DND-41 (cell line): ENCODE data around the gene ZNF619.
A peak's percentile ranks its signal among the peaks of the same experiment; 100 is the strongest.

Source experiments
- ATAC-seq: fragments of 200-7000 bp; cut with Tn5 transposase; 3 replicates; pipeline ENCODE4 v1.9.1; 2021; ENCODE audit warnings: low read depth; ENCODE audit not compliant: insufficient read depth
- DNase-seq: peaks from one replicate; pipeline ENCODE4 v3.0.0-alpha.2; 2020
- H2AFZ ChIP-seq: 2 replicates; pipeline ENCODE4 v1.6.0; 2012; ENCODE audit warnings: low read depth, low read length
- H3K27ac ChIP-seq: 2 replicates; pipeline ENCODE4 v1.5.1; 2012; ENCODE audit warnings: low read length, inconsistent platforms
- H3K27me3 ChIP-seq: fragments of 200-600 bp; sonication (generic); 2 replicates; pipeline ENCODE4 v1.6.0; 2012; ENCODE audit warnings: low read length, mild to moderate bottlenecking, inconsistent platforms; ENCODE audit not compliant: insufficient read depth, poor library complexity
- H3K36me3 ChIP-seq: 2 replicates; pipeline ENCODE4 v1.5.1; 2012; ENCODE audit warnings: low read length, inconsistent platforms; ENCODE audit not compliant: insufficient read depth
- H3K4me1 ChIP-seq: 2 replicates; pipeline ENCODE4 v1.5.1; 2012; ENCODE audit warnings: mild to moderate bottlenecking, low read length; ENCODE audit not compliant: insufficient read depth
- H3K4me2 ChIP-seq: 2 replicates; pipeline ENCODE4 v1.6.0; 2012; ENCODE audit warnings: mild to moderate bottlenecking, moderate library complexity, low read length, inconsistent platforms; ENCODE audit not compliant: insufficient read depth
- H3K4me3 ChIP-seq, 2 experiments: fragments of 200-600 bp in 1 of 2; shearing (Covaris generic) in 1 of 2; 2 replicates each; pipeline ENCODE4 v1.5.1; 2012 to 2016; ENCODE audit warnings: inconsistent platforms in 2 of 2, low read length in 2 of 2, mild to moderate bottlenecking in 2 of 2, low read depth in 1 of 2, moderate library complexity in 1 of 2
- H3K79me2 ChIP-seq: 2 replicates; pipeline ENCODE4 v1.6.0; 2012; ENCODE audit warnings: low read length, inconsistent platforms; ENCODE audit not compliant: insufficient read depth
- H3K9ac ChIP-seq: 2 replicates; pipeline ENCODE4 v1.6.0; 2012; ENCODE audit warnings: low read depth, mild to moderate bottlenecking, inconsistent platforms, low read length, moderate library complexity
- H3K9me3 ChIP-seq: 2 replicates; pipeline ENCODE4 v1.5.1; 2012; ENCODE audit warnings: low read length, moderate library complexity, mild to moderate bottlenecking, inconsistent platforms; ENCODE audit not compliant: insufficient read depth, severe bottlenecking
- H4K20me1 ChIP-seq: 2 replicates; pipeline ENCODE4 v1.6.0; 2012; ENCODE audit warnings: low read length; ENCODE audit not compliant: insufficient read depth
- EZH2 ChIP-seq: IDR thresholded peaks from 3 replicates; pipeline ENCODE4 v1.6.1; 2012; ENCODE audit warnings: borderline replicate concordance, low read depth, mild to moderate bottlenecking, moderate library complexity, low read length, inconsistent platforms; ENCODE audit not compliant: severe bottlenecking
- TF ChIP-seq, protein P1 (sequence below): IDR thresholded peaks from 2 replicates; pipeline ENCODE4 v1.5.1; 2012; ENCODE audit warnings: borderline replicate concordance, low read length, moderate library complexity, mild to moderate bottlenecking; ENCODE audit not compliant: poor library complexity, severe bottlenecking; ENCODE audit errors: extremely low read depth

The ZNF619 gene

GRCh38 chr3:40505599-40506462 is 28.9 kb downstream of the ZNF619 start, which contains the start of gene ZNF620:
Gene ZNF620, plus strand, starts transcription at chr3:40506039. Its CDS starts 314 bp downstream, at chr3:40506353.
- no peaks in the 10 kb centered on the region for H3K27me3 ChIP-seq
- peak within 1 kb of the TSS; percentile 68 for H3K4me2 ChIP-seq
- TF ChIP-seq EZH2, result no peak
- TF ChIP-seq, protein P1, sequence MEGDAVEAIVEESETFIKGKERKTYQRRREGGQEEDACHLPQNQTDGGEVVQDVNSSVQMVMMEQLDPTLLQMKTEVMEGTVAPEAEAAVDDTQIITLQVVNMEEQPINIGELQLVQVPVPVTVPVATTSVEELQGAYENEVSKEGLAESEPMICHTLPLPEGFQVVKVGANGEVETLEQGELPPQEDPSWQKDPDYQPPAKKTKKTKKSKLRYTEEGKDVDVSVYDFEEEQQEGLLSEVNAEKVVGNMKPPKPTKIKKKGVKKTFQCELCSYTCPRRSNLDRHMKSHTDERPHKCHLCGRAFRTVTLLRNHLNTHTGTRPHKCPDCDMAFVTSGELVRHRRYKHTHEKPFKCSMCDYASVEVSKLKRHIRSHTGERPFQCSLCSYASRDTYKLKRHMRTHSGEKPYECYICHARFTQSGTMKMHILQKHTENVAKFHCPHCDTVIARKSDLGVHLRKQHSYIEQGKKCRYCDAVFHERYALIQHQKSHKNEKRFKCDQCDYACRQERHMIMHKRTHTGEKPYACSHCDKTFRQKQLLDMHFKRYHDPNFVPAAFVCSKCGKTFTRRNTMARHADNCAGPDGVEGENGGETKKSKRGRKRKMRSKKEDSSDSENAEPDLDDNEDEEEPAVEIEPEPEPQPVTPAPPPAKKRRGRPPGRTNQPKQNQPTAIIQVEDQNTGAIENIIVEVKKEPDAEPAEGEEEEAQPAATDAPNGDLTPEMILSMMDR, result peak; percentile 53
- peak within 1 kb of the TSS; percentile 68 for H3K27ac ChIP-seq
- peak within 1 kb of the TSS; percentile 92 for H2AFZ ChIP-seq
- ATAC-seq (peak; percentile 82), DNase-seq (peak; percentile 74)
- H3K9ac ChIP-seq, result peak within 1 kb of the TSS; percentile 57
- H3K4me3 ChIP-seq, result peak within 1 kb of the TSS; percentile 37 to 72
- no peaks in the 10 kb centered on the region for H3K9me3 ChIP-seq
- H3K36me3 ChIP-seq, result peaks cover 12% of the 10 kb centered on the region
- H3K4me1 ChIP-seq, result peaks cover 27% of the 10 kb centered on the region
- no peaks in the 10 kb centered on the region for H4K20me1 ChIP-seq
- H3K79me2 ChIP-seq, result no peaks in the 10 kb centered on the region

DNA sequence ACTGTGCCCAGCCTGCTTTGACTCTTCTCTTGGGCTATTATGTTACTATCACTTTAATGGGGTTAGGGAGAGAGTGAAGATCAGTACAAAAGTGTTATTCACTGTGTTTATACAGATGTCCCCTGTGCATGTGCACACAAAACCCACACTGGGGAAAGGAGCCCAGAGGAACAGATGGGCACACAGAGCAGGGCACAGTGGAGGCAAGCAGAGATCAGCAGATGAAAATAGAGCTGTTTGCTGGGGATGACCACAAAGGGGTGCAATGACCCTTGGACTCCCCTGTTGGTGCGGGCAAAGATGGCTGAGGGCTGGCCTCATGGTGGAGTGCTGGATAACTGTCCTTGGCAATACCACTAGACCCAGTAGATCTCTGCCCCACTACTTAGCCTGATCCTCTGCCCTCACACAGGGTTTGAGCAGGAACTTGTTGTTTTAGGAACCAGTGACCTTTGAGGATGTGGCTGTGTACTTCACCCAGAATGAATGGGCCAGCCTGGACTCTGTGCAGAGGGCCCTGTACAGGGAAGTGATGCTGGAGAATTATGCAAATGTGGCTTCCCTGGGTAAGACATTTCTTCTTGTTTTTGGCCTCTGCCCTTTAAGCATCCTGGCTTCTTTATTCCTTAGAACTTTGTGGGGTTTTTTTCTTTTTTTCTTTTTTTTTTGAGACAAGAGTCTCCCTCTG is 34.3 kb downstream of the ZNF619 start:
- Histone ChIP-seq H3K4me1 (peaks cover 14% of the 10 kb centered on the region), H3K4me2 (no peak overlapping the region), H3K9me3 (no peaks in the 10 kb centered on the region), H3K4me3 (no peak overlapping the region), H3K36me3 (peaks cover 48% of the 10 kb centered on the region), H3K9ac (no peak overlapping the region), H3K79me2 (no peaks in the 10 kb centered on the region), H4K20me1 (no peaks in the 10 kb centered on the region), H2AFZ (no peak overlapping the region), H3K27me3 (no peaks in the 10 kb centered on the region), H3K27ac (no peak overlapping the region)
- DNase-seq (no peak), ATAC-seq (no peak)
- TF ChIP-seq, protein P1, result no peak
- no peak for TF ChIP-seq EZH2

GRCh38 chr3:40516201-40516600 is 39.3 kb downstream of the ZNF619 start:
- no peak for ATAC-seq
- peaks cover 36% of the 10 kb centered on the region for H3K36me3 ChIP-seq
- no peak overlapping the region for H3K4me2 ChIP-seq
- TF ChIP-seq, protein P1, result no peak
- no peak for TF ChIP-seq EZH2
- no peak overlapping the region for H3K27ac ChIP-seq
- no peaks in the 10 kb centered on the region for H3K27me3 ChIP-seq
- no peaks in the 10 kb centered on the region for H3K79me2 ChIP-seq
- H3K9ac ChIP-seq, result no peak overlapping the region
- no peaks in the 10 kb centered on the region for H3K9me3 ChIP-seq
- H2AFZ ChIP-seq, result no peak overlapping the region
- H4K20me1 ChIP-seq, result no peaks in the 10 kb centered on the region
- H3K4me3 ChIP-seq, result no peak overlapping the region
- DNase-seq, result no peak
- H3K4me1 ChIP-seq, result no peaks in the 10 kb centered on the region
